ENCODE data around the gene SCAANT1.

SCAANT1 gene

GRCh38 chr3:63933459-63933858, 21.3 kb upstream of the SCAANT1 start:
- DNase-seq, result no peak

GRCh38 chr3:63932509-63933212, 20.5 kb upstream of the SCAANT1 start:
- no peak for DNase-seq

- no peak for DNase-seq
Measured at GRCh38 chr3:63931290-63931689, 19.1 kb upstream of the SCAANT1 start.

- no peak for DNase-seq
Measured at GRCh38 chr3:63927422-63928280, 15.5 kb upstream of the SCAANT1 start.

- DNase-seq, result no peak
Measured at GRCh38 chr3:63926309-63926708, 14.1 kb upstream of the SCAANT1 start.

- DNase-seq, result no peak
Measured at GRCh38 chr3:63922491-63923199, 10.5 kb upstream of the SCAANT1 start.

GRCh38 chr3:63921741-63922482, 9.7 kb upstream of the SCAANT1 start:
- DNase-seq, result no peak

GRCh38 chr3:63920001-63920400, 7.8 kb upstream of the SCAANT1 start:
- DNase-seq, result no peak

- DNase-seq, result no peak
Measured at GRCh38 chr3:63918321-63918720, 6.1 kb upstream of the SCAANT1 start.

- DNase-seq, result no peak
Measured at GRCh38 chr3:63914312-63914711, 2.1 kb upstream of the SCAANT1 start.

- peak; percentile 38 to 45 for DNase-seq
Measured at GRCh38 chr3:63912768-63913588, 795 bp upstream of the SCAANT1 start.

- DNase-seq, result no peak
Measured at GRCh38 chr3:63911509-63911872, 692 bp downstream of the SCAANT1 start.

- DNase-seq, result no peak
Measured at GRCh38 chr3:63910891-63911290, 1.3 kb downstream of the SCAANT1 start.

GRCh38 chr3:63910001-63910400, 2.2 kb downstream of the SCAANT1 start:
- no peak for DNase-seq

- DNase-seq, result no peak
Measured at GRCh38 chr3:63909431-63909830, 2.8 kb downstream of the SCAANT1 start.

GRCh38 chr3:63908776-63909175, 3.4 kb downstream of the SCAANT1 start:
- DNase-seq, result no peak

GRCh38 chr3:63908081-63908736, 4.0 kb downstream of the SCAANT1 start:
- no peak for DNase-seq

- no peak for DNase-seq
Measured at GRCh38 chr3:63905731-63906620, 6.2 kb downstream of the SCAANT1 start.

- no peak for DNase-seq
Measured at GRCh38 chr3:63900459-63900858, 11.7 kb downstream of the SCAANT1 start.

- DNase-seq, result no peak
Measured at GRCh38 chr3:63900010-63900409, 12.2 kb downstream of the SCAANT1 start.
